Left ventricle myocardium superior (tissue), 1 donor: Measurements from ENCODE around the gene PHYKPL. TPM values are rescaled to one million over a fixed set of nuclear protein-coding genes. Genes with fewer than 3 reads are reported as not detected.
"Not testable (repeated sequence)": the region's sequence is repeated elsewhere in the genome, so short reads cannot be mapped to it uniquely, and the experiment has no call there.

Source experiments
- ATAC-seq: fragments of 200-7000 bp; cut with Tn5 transposase; one replicate; pipeline ENCODE4 v1.9.1; 2020; ENCODE audit warnings: mild to moderate bottlenecking, moderate library complexity
- DNase-seq: peaks from one replicate; pipeline ENCODE4 v3.0.0-alpha.2; 2020
- intact Hi-C: fragments of 100-400 bp; cut with micrococcal nuclease; formaldehyde crosslinking; loops from one replicate; pipeline ENCODE4 v1.11.0; 2022
- total RNA-seq: library from RNA; stranded (reverse); fragmentation: NEBNext Ultra II Directional; extraction: Animal tissue kit (Norgen Biotek cat#: 25700); gene quantifications from one replicate; pipeline ENCODE4 v1.2.1, GENCODE V29; 2021
- donor health status: DM: no; HTN: yes; CAD: no; lungs with severe emphysema.

Gene PHYKPL
- total RNA-seq, 1 donor from 2014 or later, result 40.7 TPM

GRCh38 chr5:178229861-178230260 is 2.7 kb downstream of the PHYKPL start:
- DNase-seq, result peak; percentile 17

GRCh38 chr5:178229111-178229510 is 3.5 kb downstream of the PHYKPL start:
- ATAC-seq, intact Hi-C loops, DNase-seq: not testable (repeated sequence)

More at GRCh38 chr5:178229861-178230260, 2.7 kb downstream of the PHYKPL start:
- intact Hi-C loops, result no loop called here
- no peak for ATAC-seq

DNA sequence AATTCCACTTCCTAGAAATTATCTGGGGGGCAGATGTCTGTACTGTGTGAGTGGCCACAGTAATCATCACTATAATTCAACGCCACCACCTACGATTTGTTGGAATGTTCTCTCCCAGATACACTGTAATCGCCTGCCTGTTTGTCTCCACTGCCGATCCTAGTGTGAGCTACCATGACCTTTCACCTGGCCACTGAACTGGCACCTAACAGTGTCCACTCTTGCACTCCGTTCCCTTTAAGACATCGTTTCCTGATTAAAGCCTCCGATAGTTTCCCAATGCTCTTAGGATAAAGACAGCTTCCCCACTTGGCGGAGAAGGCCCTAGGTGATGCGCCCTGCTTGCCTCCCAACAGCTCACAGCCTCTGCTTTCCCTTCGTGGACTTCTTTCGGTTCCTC is 4.0 kb downstream of the PHYKPL start:
- intact Hi-C loops, result no loop called here
- no peak for ATAC-seq
- DNase-seq, result peak; percentile 5

- ATAC-seq (no peak), DNase-seq (no peak)
- intact Hi-C loops, result no loop called here
Measured at GRCh38 chr5:178227929-178228328, 4.7 kb downstream of the PHYKPL start.

- intact Hi-C loops, result no loop called here
- ATAC-seq (no peak), DNase-seq (peak; percentile 2)
Measured at GRCh38 chr5:178227138-178227659, 5.4 kb downstream of the PHYKPL start.

DNA sequence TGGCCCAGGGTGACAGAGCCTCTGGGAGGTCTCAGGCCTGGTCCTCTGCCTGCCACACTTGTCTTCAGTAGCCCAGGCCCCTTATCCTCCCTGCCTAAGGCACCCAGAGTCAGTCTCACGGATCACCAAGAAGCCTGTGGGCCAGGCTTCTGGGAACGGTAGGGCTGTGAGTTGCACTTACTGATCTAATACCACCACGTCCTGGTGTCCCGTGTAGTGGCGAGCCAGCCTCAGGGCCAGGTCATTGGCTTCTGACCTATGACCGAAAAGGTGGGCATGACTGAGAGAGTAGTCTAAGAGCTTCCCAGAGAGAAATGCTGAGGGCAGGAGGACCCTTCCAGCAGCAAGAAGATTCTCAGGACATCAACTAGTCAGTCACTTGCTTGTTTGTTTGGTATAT is 7.4 kb downstream of the PHYKPL start:
- no peak for ATAC-seq
- peak; percentile 18 for DNase-seq
- intact Hi-C loops, result no loop called here

- peak; percentile 16 for DNase-seq
- ATAC-seq, result no peak
- intact Hi-C loops, result no loop called here
Measured at GRCh38 chr5:178224403-178224802, 8.2 kb downstream of the PHYKPL start.

- intact Hi-C loops, result no loop called here
- DNase-seq (peak; percentile 22), ATAC-seq (peak; percentile 22)
Measured at GRCh38 chr5:178223828-178224335, 8.7 kb downstream of the PHYKPL start.

GRCh38 chr5:178223196-178223773 is 9.3 kb downstream of the PHYKPL start:
- DNase-seq (peak; percentile 1), ATAC-seq (no peak)
- intact Hi-C loops, result no loop called here

DNA sequence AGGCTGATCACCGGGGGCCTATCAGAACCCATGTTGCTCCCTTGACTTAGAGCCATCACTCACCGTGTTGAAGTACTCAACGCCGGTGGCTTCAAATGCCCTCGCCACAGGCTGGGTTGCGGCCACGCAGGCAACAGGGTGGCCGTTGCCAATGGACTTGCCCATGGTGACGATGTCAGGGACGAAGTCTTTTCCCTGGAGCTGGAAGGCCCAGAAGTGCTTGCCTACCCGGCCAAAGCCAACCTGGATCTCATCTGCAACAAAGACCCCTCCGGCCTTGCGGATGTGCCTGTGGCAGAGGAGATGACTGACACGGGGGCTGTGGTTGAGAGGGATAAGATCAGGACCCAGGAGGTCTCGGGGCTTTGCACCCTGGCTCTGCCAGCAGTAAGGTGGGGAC is 10.3 kb downstream of the PHYKPL start:
- intact Hi-C loops, result no loop called here
- DNase-seq (peak; percentile 14), ATAC-seq (no peak)

DNA sequence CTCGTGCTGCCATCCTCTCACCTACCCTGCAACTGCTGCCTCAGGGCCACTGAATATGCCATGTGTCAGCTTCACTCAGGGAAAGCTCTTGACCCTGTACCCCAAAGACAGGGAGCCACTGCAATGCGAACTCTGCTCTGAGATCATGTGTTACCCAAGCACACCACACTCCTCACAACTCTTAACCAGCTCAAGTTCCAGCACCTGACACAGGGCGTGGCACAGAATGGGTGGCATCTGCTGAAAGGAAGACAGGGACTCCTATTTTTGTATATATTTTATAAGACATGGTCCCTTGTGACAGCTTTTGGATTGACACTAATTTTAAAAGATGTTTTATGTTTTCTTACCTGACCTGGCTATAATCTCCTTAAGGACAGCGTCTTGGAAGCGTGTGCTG is 10.7 kb downstream of the PHYKPL start:
- peak; percentile 4 for DNase-seq
- intact Hi-C loops, result no loop called here
- ATAC-seq, result no peak

DNA sequence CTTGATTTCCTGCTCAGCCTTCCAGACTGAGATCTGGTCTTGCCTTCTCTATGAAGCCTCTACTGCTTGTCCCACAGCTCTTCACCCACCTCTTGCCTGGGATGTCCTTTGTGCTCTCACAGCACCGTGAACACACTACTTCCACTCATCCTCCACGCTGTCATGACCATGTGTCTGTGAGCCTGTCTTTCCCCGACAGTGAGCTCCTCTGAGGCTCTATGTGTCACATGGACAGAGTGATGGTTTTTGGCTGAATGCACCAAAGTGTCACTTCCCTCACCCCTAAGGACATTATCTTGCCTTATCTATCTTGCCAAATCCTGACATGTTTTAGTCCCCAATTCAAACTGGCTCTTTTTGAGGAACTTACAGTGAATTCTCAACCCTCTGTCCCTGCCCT is 11.3 kb downstream of the PHYKPL start:
- intact Hi-C loops, result no loop called here
- DNase-seq, result peak; percentile 9
- ATAC-seq, result no peak

GRCh38 chr5:178218827-178219226 is 13.8 kb downstream of the PHYKPL start:
- DNase-seq (no peak), ATAC-seq (no peak)
- intact Hi-C loops, result no loop called here

GRCh38 chr5:178218237-178218776 is 14.3 kb downstream of the PHYKPL start:
- intact Hi-C loops, result no loop called here
- DNase-seq (no peak), ATAC-seq (no peak)

- intact Hi-C loops, result no loop called here
- DNase-seq, result no peak
- no peak for ATAC-seq
Measured at GRCh38 chr5:178216779-178217178, 15.8 kb downstream of the PHYKPL start.

- DNase-seq (peak; percentile 3), ATAC-seq (no peak)
- intact Hi-C loops, result no loop called here
Measured at GRCh38 chr5:178216088-178216534, 16.5 kb downstream of the PHYKPL start.

DNA sequence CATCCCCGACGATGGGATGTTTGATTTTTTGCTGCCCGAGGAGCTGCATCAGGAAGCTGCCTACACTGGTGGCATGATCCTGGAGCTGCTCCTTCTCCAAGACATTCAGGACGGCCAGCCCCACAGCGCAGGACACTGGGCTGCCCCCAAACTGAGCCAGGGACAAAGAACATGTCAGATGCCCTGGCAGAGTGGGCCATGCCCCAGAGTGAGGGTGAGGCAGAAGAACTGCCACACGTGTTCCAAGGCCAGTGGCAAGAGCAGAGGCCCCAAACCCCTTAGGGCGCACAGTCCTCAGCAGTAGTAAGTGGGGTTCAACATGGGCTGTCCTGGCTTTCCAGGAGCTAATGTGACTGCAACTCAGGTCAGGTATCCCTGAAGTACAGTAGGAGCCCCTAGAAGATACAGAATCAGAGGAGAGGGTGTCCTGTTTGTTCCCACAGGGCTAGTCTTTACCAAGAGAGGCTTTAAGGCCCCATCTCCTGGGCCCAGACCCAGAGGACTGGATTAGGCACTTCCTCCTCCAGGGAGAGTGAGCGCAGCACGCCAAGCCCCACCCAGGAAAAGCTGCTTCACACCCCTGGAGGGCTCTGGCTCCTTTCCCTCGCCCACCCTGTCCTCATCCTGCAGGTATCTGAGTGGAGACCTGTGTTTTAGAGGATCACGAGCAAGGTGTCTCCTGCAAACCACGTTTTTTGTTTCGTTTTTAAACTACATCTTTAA is 17.2 kb downstream of the PHYKPL start:
- intact Hi-C loops, result no loop called here
- DNase-seq (peak; percentile 34), ATAC-seq (peak; percentile 9)

- peak; percentile 13 for DNase-seq
- intact Hi-C loops, result no loop called here
- ATAC-seq, result no peak
Measured at GRCh38 chr5:178214160-178214803, 18.3 kb downstream of the PHYKPL start.

- intact Hi-C loops, result no loop called here
- no peak for ATAC-seq
- DNase-seq, result no peak
Measured at GRCh38 chr5:178213748-178214151, 18.9 kb downstream of the PHYKPL start.

GRCh38 chr5:178213003-178213461 is 19.6 kb downstream of the PHYKPL start:
- DNase-seq (no peak), ATAC-seq (no peak)
- intact Hi-C loops, result no loop called here
